Stimulated activated CD8-positive, alpha-beta memory T cell treated with anti-CD3 and anti-CD28 coated beads, Interleukin-7, amount 100 ng/mL, for 1 hour (primary cell): Measurements from ENCODE around the gene TMEM59.

ENCODE experiments used
- DNase-seq, 2 donors: peaks; one replicate each; pipeline ENCODE4 v3.0.0-alpha.2; 2020; ENCODE audit warnings: low read depth in 2 of 2

Gene TMEM59

DNA sequence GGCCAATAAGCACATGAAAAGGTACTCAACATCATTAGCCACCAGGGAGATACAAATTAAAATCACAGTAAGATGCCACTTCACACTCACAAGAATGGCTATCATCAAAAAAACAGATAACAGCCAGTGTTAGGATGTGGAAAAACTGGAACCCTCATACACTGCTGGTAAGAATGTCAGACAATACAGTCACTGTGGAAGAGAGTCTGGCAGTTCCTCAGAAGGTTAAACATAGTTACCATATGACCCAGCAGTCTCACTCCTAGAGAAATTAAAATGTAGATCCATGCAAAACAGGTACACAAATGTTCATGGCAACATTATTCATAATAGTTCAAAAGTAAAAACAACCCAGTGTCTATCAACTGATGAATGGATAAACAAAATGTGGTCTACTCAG lies 68.3 kb downstream of the TMEM59 start:
- no peak for DNase-seq

DNA sequence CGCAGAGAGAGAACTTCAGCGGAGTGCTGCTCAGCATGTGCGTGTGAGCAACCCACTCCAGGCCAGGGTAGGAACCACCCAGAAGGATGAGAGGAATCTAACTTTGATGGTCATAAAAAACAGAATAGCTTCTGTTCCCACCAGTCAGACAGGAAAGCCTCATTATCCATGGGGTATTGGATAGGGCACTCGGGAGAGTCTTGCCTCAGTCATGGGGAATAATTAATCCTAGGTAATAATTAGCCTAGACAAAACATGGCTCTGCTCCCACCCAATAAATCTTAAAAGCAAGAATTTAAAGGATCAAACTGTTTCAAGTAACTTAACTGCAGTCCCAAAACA lies 70.3 kb downstream of the TMEM59 start:
- DNase-seq: no peak

DNA sequence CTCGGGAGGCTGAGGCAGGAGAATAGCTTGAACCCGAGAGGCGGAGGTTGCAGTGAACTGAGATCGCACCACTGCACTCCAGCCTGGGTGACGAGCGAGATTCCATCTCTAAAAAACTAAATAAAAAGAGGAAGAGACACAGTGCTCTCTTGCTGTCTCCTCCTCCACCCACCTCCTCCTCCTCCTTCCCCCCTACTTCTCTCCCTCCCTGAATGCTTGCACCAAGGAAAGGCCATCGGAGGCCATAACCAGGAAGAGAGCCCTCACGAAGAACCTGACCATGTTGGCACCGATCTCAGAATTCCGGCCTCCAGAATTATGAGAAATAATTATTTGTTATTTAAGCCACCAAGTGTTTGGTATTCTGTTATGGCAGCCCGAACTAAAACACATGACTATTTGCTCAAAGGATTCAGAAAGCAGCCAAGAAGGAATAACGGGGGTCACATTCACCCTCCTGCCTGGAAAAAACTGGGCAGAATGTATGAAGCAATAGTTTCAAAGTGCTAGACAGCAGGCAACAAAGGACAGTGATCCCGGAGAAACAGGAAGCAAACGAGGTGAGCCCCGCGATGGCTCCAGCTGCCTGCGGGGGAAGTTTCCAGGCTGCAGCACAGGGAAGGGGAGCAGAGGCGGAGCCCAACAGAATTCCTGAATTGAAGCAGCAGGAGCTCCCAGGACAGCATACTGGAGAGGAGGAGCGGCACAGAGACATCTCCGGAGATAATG lies 70.8 kb downstream of the TMEM59 start:
- DNase-seq: no peak

DNA sequence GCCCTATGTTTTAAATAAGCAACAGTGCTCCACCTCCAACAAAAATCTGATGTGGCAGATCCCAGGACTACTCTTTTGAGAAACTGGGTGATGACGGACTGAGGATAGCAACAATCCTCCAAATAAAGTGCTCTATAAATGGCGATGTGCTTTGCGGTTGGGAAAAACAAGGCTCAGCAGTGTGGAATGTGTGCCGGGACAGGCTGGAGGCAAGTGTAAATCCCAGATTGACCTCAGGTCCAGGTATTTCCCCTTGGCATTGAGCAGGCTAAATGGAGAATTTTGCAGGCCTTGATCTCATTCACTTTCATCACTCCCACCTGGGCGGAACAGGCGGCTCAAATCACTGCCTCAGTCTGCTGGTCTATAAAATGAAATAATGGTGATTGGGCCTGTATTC lies 71.8 kb downstream of the TMEM59 start:
- DNase-seq: no peak

DNA sequence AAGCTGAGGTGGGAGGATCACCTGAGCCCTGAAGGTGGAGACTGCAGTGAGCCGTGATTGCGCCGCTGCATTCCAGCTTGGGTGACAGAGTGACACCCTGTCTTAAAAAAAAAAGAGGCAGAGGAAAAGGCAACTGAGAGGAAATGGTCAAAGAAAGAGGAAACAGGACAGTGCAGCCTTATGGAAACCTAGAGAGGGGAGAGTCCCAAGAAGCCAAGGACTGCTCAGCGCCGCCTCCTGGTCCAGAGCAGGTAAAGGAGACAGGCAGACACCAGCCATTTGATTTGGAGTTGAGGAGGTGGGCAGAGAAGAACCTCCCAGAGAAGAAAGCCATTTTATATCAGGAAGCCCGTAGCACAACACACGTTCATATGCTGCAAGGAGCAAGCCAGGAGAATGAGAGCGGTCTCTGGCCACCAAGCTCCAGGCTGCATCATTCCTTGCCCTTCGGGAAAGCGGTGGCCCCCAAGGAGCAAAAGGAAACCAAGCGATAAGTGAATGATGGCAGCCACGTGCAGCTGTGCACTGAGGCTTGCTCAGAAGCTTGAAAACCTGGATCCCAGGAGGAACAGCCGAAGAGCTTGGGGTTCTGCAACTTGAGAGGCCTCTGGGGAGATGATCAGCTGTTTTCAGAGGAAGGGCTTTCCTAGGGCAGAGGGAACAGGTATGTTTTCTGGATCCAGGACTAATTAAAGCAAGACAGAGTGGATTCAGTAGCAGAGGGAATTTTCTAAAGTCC lies 73.1 kb downstream of the TMEM59 start:
- no peak for DNase-seq
